SK-N-SH treated with all-trans-retinoic acid at 6 μM for 48 hours (cell line): ENCODE data around the gene SNRPA1.

ENCODE experiments used
- ARNTL ChIP-seq: fragments of 450-650 bp; formaldehyde crosslinking; IDR thresholded peaks from 2 replicates; pipeline ENCODE4 v1.5.0; 2020; ENCODE audit warnings: low read depth, mild to moderate bottlenecking, moderate library complexity, borderline replicate concordance
- BACH2 ChIP-seq: fragments of 250-450 bp; sonication (Bioruptor Pico); IDR thresholded peaks from 2 replicates; pipeline ENCODE4 v1.9.0; 2021; ENCODE audit warnings: mild to moderate bottlenecking, borderline replicate concordance
- OSR1 ChIP-seq: fragments of 250-450 bp; sonication (Bioruptor Pico); IDR thresholded peaks from 2 replicates; pipeline ENCODE4 v1.8.0; 2022; ENCODE audit warnings: moderate library complexity, mild to moderate bottlenecking, inconsistent platforms
- TCF4 ChIP-seq: fragments of 250-450 bp; sonication (Bioruptor Pico); IDR thresholded peaks from 2 replicates; pipeline ENCODE4 v1.8.0; 2021; ENCODE audit warnings: mild to moderate bottlenecking, moderate library complexity, borderline replicate concordance
- TOX ChIP-seq: fragments of 250-450 bp; sonication (Bioruptor Pico); IDR thresholded peaks from 2 replicates; pipeline ENCODE4 v1.8.0; 2021; ENCODE audit warnings: mild to moderate bottlenecking, moderate library complexity, borderline replicate concordance
- ZFP3 ChIP-seq: fragments of 250-450 bp; sonication (Bioruptor Pico); IDR thresholded peaks from 2 replicates; pipeline ENCODE4 v1.5.0; 2020; ENCODE audit warnings: mild to moderate bottlenecking, moderate library complexity
- ZFP30 ChIP-seq: fragments of 450-650 bp; formaldehyde crosslinking; IDR thresholded peaks from 2 replicates; pipeline ENCODE4 v1.5.0; 2022; ENCODE audit warnings: mild to moderate bottlenecking, moderate library complexity
- ZNF8 ChIP-seq: fragments of 450-650 bp; formaldehyde crosslinking; IDR thresholded peaks from 2 replicates; pipeline ENCODE4 v1.5.0; 2020; ENCODE audit warnings: mild to moderate bottlenecking, moderate library complexity
- TF ChIP-seq, protein P1 (sequence below): fragments of 250-450 bp; sonication (Bioruptor Pico); IDR thresholded peaks from 2 replicates; pipeline ENCODE4 v1.8.0; 2020; ENCODE audit warnings: mild to moderate bottlenecking, moderate library complexity, borderline replicate concordance

- TF ChIP-seq OSR1 (CRISPR knock-in tag) (no peak), BACH2 (CRISPR knock-in tag) (no peak), ZFP3 (no peak), ZNF8 (CRISPR knock-in tag) (no peak), ZFP30 (CRISPR knock-in tag) (no peak), TOX (CRISPR knock-in tag) (no peak), ARNTL (no peak), TCF4 (no peak)
- TF ChIP-seq, protein P1, sequence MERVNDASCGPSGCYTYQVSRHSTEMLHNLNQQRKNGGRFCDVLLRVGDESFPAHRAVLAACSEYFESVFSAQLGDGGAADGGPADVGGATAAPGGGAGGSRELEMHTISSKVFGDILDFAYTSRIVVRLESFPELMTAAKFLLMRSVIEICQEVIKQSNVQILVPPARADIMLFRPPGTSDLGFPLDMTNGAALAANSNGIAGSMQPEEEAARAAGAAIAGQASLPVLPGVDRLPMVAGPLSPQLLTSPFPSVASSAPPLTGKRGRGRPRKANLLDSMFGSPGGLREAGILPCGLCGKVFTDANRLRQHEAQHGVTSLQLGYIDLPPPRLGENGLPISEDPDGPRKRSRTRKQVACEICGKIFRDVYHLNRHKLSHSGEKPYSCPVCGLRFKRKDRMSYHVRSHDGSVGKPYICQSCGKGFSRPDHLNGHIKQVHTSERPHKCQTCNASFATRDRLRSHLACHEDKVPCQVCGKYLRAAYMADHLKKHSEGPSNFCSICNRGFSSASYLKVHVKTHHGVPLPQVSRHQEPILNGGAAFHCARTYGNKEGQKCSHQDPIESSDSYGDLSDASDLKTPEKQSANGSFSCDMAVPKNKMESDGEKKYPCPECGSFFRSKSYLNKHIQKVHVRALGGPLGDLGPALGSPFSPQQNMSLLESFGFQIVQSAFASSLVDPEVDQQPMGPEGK (CRISPR knock-in tag): no peak
Measured at GRCh38 chr15:101305820-101306255, 10.8 kb upstream of the SNRPA1 start.
